Thyroid gland (tissue), 4 donors: Measurements from ENCODE around the gene FYN. TPM values are rescaled to one million over a fixed set of nuclear protein-coding genes. Genes with fewer than 3 reads are reported as not detected.

Experiments
- DNase-seq, 2 donors: peaks; one replicate each; pipeline ENCODE4 v3.0.0-alpha.2; 2019
- H3K27ac ChIP-seq, 3 donors: fragments of 200-600 bp; sonication (generic); 1 replicate in 2 of 3; 2 replicates in 1 of 3; pipeline ENCODE4 v1.5.1; 2016 to 2019; ENCODE audit warnings: mild to moderate bottlenecking in 1 of 3, moderate library complexity in 1 of 3
- H3K27me3 ChIP-seq: fragments of 200-600 bp; sonication (generic); one replicate; pipeline ENCODE4 v1.5.1; 2019
- H3K36me3 ChIP-seq, 2 donors: fragments of 200-600 bp; sonication (generic); one replicate each; pipeline ENCODE4 v1.5.1; 2016 to 2019
- H3K4me1 ChIP-seq, 2 donors: fragments of 200-600 bp; sonication (generic); one replicate each; pipeline ENCODE4 v1.5.1; 2017 to 2019
- H3K4me3 ChIP-seq, 3 donors: fragments of 200-600 bp; sonication (generic); replicated peaks in 1 of 3; 1 replicate in 2 of 3; 2 replicates in 1 of 3; pipeline ENCODE4 v1.5.1; 2016; ENCODE audit warnings: mild to moderate bottlenecking in 1 of 3
- H3K9me3 ChIP-seq: fragments of 200-600 bp; sonication (generic); one replicate; pipeline ENCODE4 v1.5.1; 2017
- POLR2A ChIP-seq, 2 donors: fragments of 450-650 bp; IDR thresholded peaks; one replicate each; pipeline ENCODE4 v1.6.1; 2017; ENCODE audit warnings: antibody characterized with exemption in 2 of 2, mild to moderate bottlenecking in 2 of 2, moderate library complexity in 1 of 2
- WGBS, 2 donors: methylation state at CpG; one replicate each; pipeline ENCODE4 v1.1.5; 2017; 5-methylcytosine and 5-hydroxymethylcytosine counted together
- intact Hi-C: fragments of 100-400 bp; cut with DNase I; formaldehyde crosslinking; loops from one replicate; pipeline ENCODE4 v1.15.1; 2023
- total RNA-seq, 4 donors: library from RNA; depleted of rRNA; stranded (reverse); fragments of >200 nt; gene quantifications; one replicate each; pipeline ENCODE4 v1.2.3, GENCODE V29; 2016
- TF ChIP-seq, protein P1 (sequence below), 6 experiments: fragments of 200-600 bp in 3 of 6; fragments of 450-650 bp in 3 of 6; sonication (generic) in 3 of 6; IDR thresholded peaks; one replicate each; pipeline ENCODE4 v1.5.1; 2016 to 2019; ENCODE audit warnings: antibody characterized with exemption in 6 of 6, mild to moderate bottlenecking in 2 of 6, inconsistent platforms in 1 of 6, moderate library complexity in 1 of 6

FYN gene
- total RNA-seq, 4 donors from 2014 or later, result 67.0 to 206 (median 95.9) TPM

- peaks cover 10 to 47% of the 10 kb centered on the region in 2 donors for H3K4me1 ChIP-seq
- 74 to 78% methylated on average over 7 of the region's 7 CpGs for WGBS, 2 donors
- no peaks in the 10 kb centered on the region for H3K9me3 ChIP-seq
- no peak for TF ChIP-seq POLR2A (IDR thresholded peaks at IDR 0.05)
- TF ChIP-seq, protein P1, sequence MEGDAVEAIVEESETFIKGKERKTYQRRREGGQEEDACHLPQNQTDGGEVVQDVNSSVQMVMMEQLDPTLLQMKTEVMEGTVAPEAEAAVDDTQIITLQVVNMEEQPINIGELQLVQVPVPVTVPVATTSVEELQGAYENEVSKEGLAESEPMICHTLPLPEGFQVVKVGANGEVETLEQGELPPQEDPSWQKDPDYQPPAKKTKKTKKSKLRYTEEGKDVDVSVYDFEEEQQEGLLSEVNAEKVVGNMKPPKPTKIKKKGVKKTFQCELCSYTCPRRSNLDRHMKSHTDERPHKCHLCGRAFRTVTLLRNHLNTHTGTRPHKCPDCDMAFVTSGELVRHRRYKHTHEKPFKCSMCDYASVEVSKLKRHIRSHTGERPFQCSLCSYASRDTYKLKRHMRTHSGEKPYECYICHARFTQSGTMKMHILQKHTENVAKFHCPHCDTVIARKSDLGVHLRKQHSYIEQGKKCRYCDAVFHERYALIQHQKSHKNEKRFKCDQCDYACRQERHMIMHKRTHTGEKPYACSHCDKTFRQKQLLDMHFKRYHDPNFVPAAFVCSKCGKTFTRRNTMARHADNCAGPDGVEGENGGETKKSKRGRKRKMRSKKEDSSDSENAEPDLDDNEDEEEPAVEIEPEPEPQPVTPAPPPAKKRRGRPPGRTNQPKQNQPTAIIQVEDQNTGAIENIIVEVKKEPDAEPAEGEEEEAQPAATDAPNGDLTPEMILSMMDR (IDR thresholded peaks at IDR 0.05), result no peak
- H3K27me3 ChIP-seq, result no peaks in the 10 kb centered on the region
- no peak overlapping the region for H3K4me3 ChIP-seq
- DNase-seq, result no peak
- intact Hi-C loops, result no loop called here
- H3K36me3 ChIP-seq, result no peaks in the 10 kb centered on the region
- peak overlapping the region in 1 of 3 donors; percentile 1 for H3K27ac ChIP-seq
These were observed 111.4 kb downstream of the FYN start for GRCh38 chr6:111761783-111762312.

DNA sequence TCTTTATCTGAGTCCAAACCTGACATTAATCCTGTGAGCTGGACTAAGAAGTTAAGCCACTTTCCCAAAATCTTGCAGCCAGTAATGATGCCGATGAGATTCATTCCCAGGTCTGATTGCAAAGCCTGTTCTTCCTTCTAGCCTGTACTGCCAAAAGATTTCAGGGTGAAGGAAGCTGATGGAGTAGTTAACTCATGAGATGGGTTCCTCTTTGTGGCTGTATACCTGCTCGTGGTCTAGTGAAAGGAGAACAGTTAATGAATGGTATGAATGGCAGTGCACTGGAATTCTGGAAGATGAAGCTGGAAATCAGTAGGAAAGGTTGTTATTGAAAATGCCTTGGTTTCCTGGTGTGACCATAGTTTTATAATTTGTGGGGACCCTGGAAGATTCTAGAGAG, 112.0 kb downstream of the FYN start:
- Histone ChIP-seq H3K27me3 (no peaks in the 10 kb centered on the region), H3K4me3 (no peak overlapping the region), H3K9me3 (no peaks in the 10 kb centered on the region), H3K36me3 (no peaks in the 10 kb centered on the region), H3K27ac (peak overlapping the region in 1 of 3 donors; percentile 1), H3K4me1 (peaks cover 10 to 47% of the 10 kb centered on the region in 2 donors)
- TF ChIP-seq POLR2A (IDR thresholded peaks at IDR 0.05), result no peak
- TF ChIP-seq, protein P1 (IDR thresholded peaks at IDR 0.05), result no peak
- 83 to 92% methylated on average over 2 of the region's 2 CpGs for WGBS, 2 donors
- no peak for DNase-seq
- intact Hi-C loops, result no loop called here

DNA sequence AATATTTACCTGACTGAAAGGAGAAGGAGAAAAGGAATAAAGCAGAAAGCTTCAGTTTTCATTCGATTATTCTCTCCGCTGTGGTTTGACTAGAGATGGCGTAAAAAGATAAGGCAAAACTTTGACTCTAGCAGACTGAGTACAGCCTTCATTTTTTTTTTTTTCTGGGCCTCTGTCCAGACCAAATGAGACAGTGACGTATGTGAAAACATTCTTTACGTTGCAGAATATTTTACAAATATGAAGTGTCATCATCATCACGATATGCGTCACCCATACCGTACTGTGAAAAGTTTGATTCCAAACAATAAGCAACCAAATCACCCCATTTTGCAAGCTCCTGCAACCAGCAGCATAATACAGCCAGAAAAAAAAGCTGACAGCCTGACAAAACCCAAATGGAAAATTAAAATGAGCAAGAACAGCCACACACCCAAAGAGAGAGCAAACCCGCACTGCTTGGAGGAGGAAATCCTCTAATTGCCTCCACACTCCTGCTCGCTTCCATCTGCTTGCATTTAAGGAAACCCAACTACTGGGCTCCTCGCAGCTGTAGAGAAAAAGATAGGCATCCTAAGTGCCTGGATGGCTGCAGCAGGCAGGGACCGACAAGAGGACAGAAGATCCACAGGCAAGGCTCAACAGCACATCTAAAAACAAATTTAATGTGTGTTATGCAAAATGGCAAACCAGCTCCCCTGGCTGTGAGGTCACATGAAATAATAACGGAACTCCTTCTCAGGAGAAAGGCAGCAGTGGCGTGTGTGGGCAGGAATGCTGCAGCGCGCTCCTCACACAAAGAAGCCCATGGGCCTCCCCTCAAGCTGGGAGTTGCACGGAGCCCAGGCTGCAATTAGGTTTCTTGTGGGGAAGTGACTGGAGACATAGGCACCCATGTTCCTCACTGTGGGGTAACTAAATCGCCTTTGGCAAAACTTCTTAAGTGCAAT, 113.1 kb downstream of the FYN start:
- no peak overlapping the region for H3K4me3 ChIP-seq

GRCh38 chr6:111759331-111759835, 113.9 kb downstream of the FYN start:
- Histone ChIP-seq H3K27ac (peak overlapping the region in 2 of 3 donors; percentile 22 to 33), H3K36me3 (no peaks in the 10 kb centered on the region), H3K4me1 (peaks cover 10 to 47% of the 10 kb centered on the region in 2 donors), H3K9me3 (no peaks in the 10 kb centered on the region), H3K27me3 (no peaks in the 10 kb centered on the region), H3K4me3 (no peak overlapping the region)
- no peak for DNase-seq
- TF ChIP-seq, protein P1 (IDR thresholded peaks at IDR 0.05), result no peak
- TF ChIP-seq POLR2A (IDR thresholded peaks at IDR 0.05), result no peak
- intact Hi-C loops, result no loop called here
- WGBS, 2 donors, result 66 to 78% methylated on average over 10 of the region's 10 CpGs

More for the DNA sequence above, 113.1 kb downstream of the FYN start:
- Histone ChIP-seq H3K36me3 (no peaks in the 10 kb centered on the region), H3K27me3 (no peaks in the 10 kb centered on the region), H3K4me1 (peaks cover 10 to 47% of the 10 kb centered on the region in 2 donors), H3K9me3 (no peaks in the 10 kb centered on the region), H3K27ac (peak overlapping the region in 2 of 3 donors; percentile 22 to 33)
- intact Hi-C loops, result no loop called here
- TF ChIP-seq POLR2A (IDR thresholded peaks at IDR 0.05), result no peak
- TF ChIP-seq, protein P1 (IDR thresholded peaks at IDR 0.05), result no peak
- WGBS, 2 donors, result 76 to 77% methylated on average over 18 of the region's 18 CpGs
- DNase-seq, result no peak
